GM23338 (cell line): Measurements from ENCODE around the gene KDM4F.

Experiments used
- CREB1 ChIP-seq: fragments of 250-450 bp; sonication (Bioruptor Pico); IDR thresholded peaks from 2 replicates; pipeline ENCODE4 v1.5.0; 2020; ENCODE audit warnings: low read depth, mild to moderate bottlenecking, moderate library complexity
- CTCF ChIP-seq, 2 experiments: fragments of 200-600 bp in 1 of 2; sonication (generic) in 1 of 2; conservative IDR thresholded peaks; 2 replicates each; pipeline versions ENCODE4 v1.5.1 to v1.6.1; 2016 to 2017; ENCODE audit warnings: antibody characterized with exemption in 2 of 2, low read depth in 2 of 2, mild to moderate bottlenecking in 2 of 2, moderate library complexity in 1 of 2
- ETS1 ChIP-seq: IDR thresholded peaks from 2 replicates; pipeline ENCODE4 v1.6.1; 2016; ENCODE audit warnings: antibody characterized with exemption
- EZH2 ChIP-seq: fragments of 200-600 bp; sonication (generic); IDR thresholded peaks from one replicate; pipeline ENCODE4 v1.8.0; 2017; ENCODE audit warnings: antibody characterized with exemption, mild to moderate bottlenecking, low read depth; ENCODE audit not compliant: unreplicated experiment
- EZH2phosphoT487 ChIP-seq: fragments of 200-600 bp; sonication (generic); IDR thresholded peaks from one replicate; pipeline ENCODE4 v1.8.1; 2018; ENCODE audit warnings: antibody characterized with exemption; ENCODE audit not compliant: unreplicated experiment
- JUNB ChIP-seq: IDR thresholded peaks from one replicate; pipeline ENCODE4 v1.6.1; 2016; ENCODE audit warnings: antibody characterized with exemption; ENCODE audit not compliant: unreplicated experiment
- NANOG ChIP-seq: IDR thresholded peaks from 2 replicates; pipeline ENCODE4 v1.6.1; 2016; ENCODE audit warnings: antibody characterized with exemption, borderline replicate concordance
- POLR2AphosphoS5 ChIP-seq: IDR thresholded peaks from 2 replicates; pipeline ENCODE4 v1.6.1; 2016; ENCODE audit warnings: antibody characterized with exemption, low read depth
- ZNF331 ChIP-seq: fragments of 250-450 bp; sonication (Bioruptor Pico); IDR thresholded peaks from 2 replicates; pipeline ENCODE4 v1.5.0; 2020; ENCODE audit warnings: low read depth, mild to moderate bottlenecking, moderate library complexity
- TF ChIP-seq, protein P1 (sequence below): IDR thresholded peaks from one replicate; pipeline ENCODE4 v1.6.1; 2018; ENCODE audit warnings: antibody characterized with exemption; ENCODE audit not compliant: unreplicated experiment

DNA sequence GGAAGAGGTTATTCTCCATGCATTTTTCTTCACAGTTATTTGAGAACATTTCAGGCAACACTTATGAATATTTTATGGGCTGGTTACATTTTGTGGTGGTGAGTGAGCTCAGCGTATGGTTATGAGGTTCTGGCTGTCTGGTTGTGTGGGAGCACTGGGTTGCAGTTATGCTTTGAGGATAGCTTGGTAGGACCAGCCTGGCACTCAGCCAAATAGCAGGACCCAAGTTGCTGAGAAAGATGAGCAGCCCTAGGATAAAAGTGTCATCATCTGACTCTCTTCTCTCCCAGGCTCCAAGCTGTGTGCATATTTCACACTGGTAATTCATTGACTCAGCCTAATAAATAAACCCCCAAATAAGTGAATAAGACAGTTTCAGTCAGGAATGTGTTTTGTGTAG is 9.4 kb downstream of the KDM4F start:
- TF ChIP-seq NANOG: no peak
- TF ChIP-seq CTCF (conservative IDR thresholded peaks at IDR 0.05; ENCODE audit: low read depth in 2 of 2): no peak
- TF ChIP-seq EZH2: no peak
- no peak for TF ChIP-seq EZH2phosphoT487
- TF ChIP-seq, protein P1, sequence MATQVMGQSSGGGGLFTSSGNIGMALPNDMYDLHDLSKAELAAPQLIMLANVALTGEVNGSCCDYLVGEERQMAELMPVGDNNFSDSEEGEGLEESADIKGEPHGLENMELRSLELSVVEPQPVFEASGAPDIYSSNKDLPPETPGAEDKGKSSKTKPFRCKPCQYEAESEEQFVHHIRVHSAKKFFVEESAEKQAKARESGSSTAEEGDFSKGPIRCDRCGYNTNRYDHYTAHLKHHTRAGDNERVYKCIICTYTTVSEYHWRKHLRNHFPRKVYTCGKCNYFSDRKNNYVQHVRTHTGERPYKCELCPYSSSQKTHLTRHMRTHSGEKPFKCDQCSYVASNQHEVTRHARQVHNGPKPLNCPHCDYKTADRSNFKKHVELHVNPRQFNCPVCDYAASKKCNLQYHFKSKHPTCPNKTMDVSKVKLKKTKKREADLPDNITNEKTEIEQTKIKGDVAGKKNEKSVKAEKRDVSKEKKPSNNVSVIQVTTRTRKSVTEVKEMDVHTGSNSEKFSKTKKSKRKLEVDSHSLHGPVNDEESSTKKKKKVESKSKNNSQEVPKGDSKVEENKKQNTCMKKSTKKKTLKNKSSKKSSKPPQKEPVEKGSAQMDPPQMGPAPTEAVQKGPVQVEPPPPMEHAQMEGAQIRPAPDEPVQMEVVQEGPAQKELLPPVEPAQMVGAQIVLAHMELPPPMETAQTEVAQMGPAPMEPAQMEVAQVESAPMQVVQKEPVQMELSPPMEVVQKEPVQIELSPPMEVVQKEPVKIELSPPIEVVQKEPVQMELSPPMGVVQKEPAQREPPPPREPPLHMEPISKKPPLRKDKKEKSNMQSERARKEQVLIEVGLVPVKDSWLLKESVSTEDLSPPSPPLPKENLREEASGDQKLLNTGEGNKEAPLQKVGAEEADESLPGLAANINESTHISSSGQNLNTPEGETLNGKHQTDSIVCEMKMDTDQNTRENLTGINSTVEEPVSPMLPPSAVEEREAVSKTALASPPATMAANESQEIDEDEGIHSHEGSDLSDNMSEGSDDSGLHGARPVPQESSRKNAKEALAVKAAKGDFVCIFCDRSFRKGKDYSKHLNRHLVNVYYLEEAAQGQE: no peak
- TF ChIP-seq CREB1 (CRISPR knock-in tag): no peak
- TF ChIP-seq ZNF331 (CRISPR knock-in tag): no peak
- TF ChIP-seq POLR2AphosphoS5: no peak
- TF ChIP-seq ETS1: no peak
- TF ChIP-seq JUNB: no peak
